SK-N-SH treated with all-trans-retinoic acid at 6 μM for 48 hours (cell line): ENCODE data around the gene TASOR2.

Experiments used
- ATAC-seq: fragments of 200-7000 bp; cut with Tn5 transposase; 3 replicates; pipeline ENCODE4 v1.9.1; 2020; ENCODE audit warnings: mild to moderate bottlenecking, moderate library complexity
- ARNTL ChIP-seq: fragments of 450-650 bp; formaldehyde crosslinking; IDR thresholded peaks from 2 replicates; pipeline ENCODE4 v1.5.0; 2020; ENCODE audit warnings: low read depth, mild to moderate bottlenecking, moderate library complexity, borderline replicate concordance
- BACH2 ChIP-seq: fragments of 250-450 bp; sonication (Bioruptor Pico); IDR thresholded peaks from 2 replicates; pipeline ENCODE4 v1.9.0; 2021; ENCODE audit warnings: mild to moderate bottlenecking, borderline replicate concordance
- CSDC2 ChIP-seq: fragments of 250-450 bp; sonication (Bioruptor Pico); IDR thresholded peaks from 2 replicates; pipeline ENCODE4 v1.5.0; 2020; ENCODE audit warnings: mild to moderate bottlenecking, moderate library complexity
- ESRRG ChIP-seq: fragments of 250-450 bp; sonication (Bioruptor Pico); IDR thresholded peaks from 2 replicates; pipeline ENCODE4 v1.6.1; 2021; ENCODE audit warnings: mild to moderate bottlenecking
- GLIS3 ChIP-seq: fragments of 250-450 bp; sonication (Bioruptor Pico); IDR thresholded peaks from 2 replicates; pipeline ENCODE4 v1.5.0; 2020; ENCODE audit warnings: mild to moderate bottlenecking, moderate library complexity
- OSR1 ChIP-seq: fragments of 250-450 bp; sonication (Bioruptor Pico); IDR thresholded peaks from 2 replicates; pipeline ENCODE4 v1.8.0; 2022; ENCODE audit warnings: moderate library complexity, mild to moderate bottlenecking, inconsistent platforms
- PPARA ChIP-seq: fragments of 250-450 bp; sonication (Bioruptor Pico); IDR thresholded peaks from 2 replicates; pipeline ENCODE4 v1.5.0; 2020; ENCODE audit warnings: mild to moderate bottlenecking, borderline replicate concordance
- SNAI2 ChIP-seq: fragments of 250-450 bp; sonication (Bioruptor Pico); IDR thresholded peaks from 2 replicates; pipeline ENCODE4 v1.5.0; 2020; ENCODE audit warnings: mild to moderate bottlenecking, moderate library complexity
- TCF4 ChIP-seq: fragments of 250-450 bp; sonication (Bioruptor Pico); IDR thresholded peaks from 2 replicates; pipeline ENCODE4 v1.8.0; 2021; ENCODE audit warnings: mild to moderate bottlenecking, moderate library complexity, borderline replicate concordance
- ZC3H10 ChIP-seq: fragments of 250-450 bp; sonication (Bioruptor Pico); IDR thresholded peaks from 2 replicates; pipeline ENCODE4 v1.5.1; 2021; ENCODE audit warnings: mild to moderate bottlenecking, moderate library complexity
- ZFP3 ChIP-seq: fragments of 250-450 bp; sonication (Bioruptor Pico); IDR thresholded peaks from 2 replicates; pipeline ENCODE4 v1.5.0; 2020; ENCODE audit warnings: mild to moderate bottlenecking, moderate library complexity
- ZFP30 ChIP-seq: fragments of 450-650 bp; formaldehyde crosslinking; IDR thresholded peaks from 2 replicates; pipeline ENCODE4 v1.5.0; 2022; ENCODE audit warnings: mild to moderate bottlenecking, moderate library complexity
- ZNF565 ChIP-seq: fragments of 450-650 bp; formaldehyde crosslinking; conservative IDR thresholded peaks from 2 replicates; pipeline ENCODE4 v1.5.0; 2020; ENCODE audit warnings: low read depth, mild to moderate bottlenecking, moderate library complexity
- ZNF70 ChIP-seq: fragments of 450-650 bp; formaldehyde crosslinking; IDR thresholded peaks from 2 replicates; pipeline ENCODE4 v1.5.0; 2020; ENCODE audit warnings: mild to moderate bottlenecking, moderate library complexity
- ZNF8 ChIP-seq: fragments of 450-650 bp; formaldehyde crosslinking; IDR thresholded peaks from 2 replicates; pipeline ENCODE4 v1.5.0; 2020; ENCODE audit warnings: mild to moderate bottlenecking, moderate library complexity
- TF ChIP-seq, protein P1 (sequence below): fragments of 250-450 bp; sonication (Bioruptor Pico); IDR thresholded peaks from 2 replicates; pipeline ENCODE4 v1.8.0; 2020; ENCODE audit warnings: mild to moderate bottlenecking, moderate library complexity, borderline replicate concordance
- TF ChIP-seq, protein P2 (sequence below): fragments of 250-450 bp; sonication (Bioruptor Pico); IDR thresholded peaks from 2 replicates; pipeline ENCODE4 v1.8.0; 2021; ENCODE audit warnings: low read depth, mild to moderate bottlenecking, moderate library complexity, borderline replicate concordance
- TF ChIP-seq, protein P3 (sequence below): fragments of 250-450 bp; sonication (Bioruptor Pico); IDR thresholded peaks from 2 replicates; pipeline ENCODE4 v1.5.1; 2020; ENCODE audit warnings: low read depth, mild to moderate bottlenecking, moderate library complexity
- TF ChIP-seq, protein P4 (sequence below): fragments of 250-450 bp; sonication (Bioruptor Pico); IDR thresholded peaks from 2 replicates; pipeline ENCODE4 v1.5.0; 2020; ENCODE audit warnings: mild to moderate bottlenecking, moderate library complexity

Gene TASOR2

DNA sequence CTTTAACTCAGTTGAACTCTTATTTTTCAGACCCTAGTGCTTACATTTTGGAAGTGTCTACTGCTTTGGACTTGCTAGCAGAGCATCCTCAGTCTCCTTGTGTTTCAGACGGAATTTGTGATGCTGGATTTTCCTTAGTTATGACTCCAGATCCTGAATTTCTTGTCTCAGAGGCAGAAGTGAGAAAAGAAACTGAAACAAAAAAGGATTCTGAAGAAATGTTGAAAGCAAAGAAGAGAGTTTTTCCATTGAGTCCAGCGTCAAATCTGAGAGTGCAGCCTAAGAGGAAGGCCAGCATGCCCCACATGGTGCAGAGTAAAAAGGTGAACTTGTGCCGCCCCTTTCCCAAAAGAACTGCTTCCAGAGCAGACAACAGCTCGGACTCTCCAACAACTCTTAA lies 46.1 kb downstream of the TASOR2 start:
- ATAC-seq, result no peak

DNA sequence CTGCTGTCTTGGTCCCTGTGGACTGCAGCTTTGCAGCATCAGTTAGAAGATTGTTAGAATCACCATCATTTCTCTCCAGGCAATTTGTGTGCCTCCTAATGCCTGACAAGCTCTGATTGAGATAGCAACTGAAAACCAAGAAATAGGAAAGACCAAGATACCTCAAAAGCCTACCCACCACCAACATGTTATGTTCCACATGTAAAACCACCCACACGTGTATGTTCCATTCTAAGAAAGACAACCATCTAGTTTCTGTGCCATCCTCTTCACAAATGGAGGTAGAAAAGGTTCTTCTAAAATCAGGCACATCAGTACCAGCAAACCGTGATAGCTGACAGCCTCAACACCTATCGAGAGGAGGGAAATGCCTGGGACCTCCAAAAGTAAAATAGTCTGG lies 46.9 kb downstream of the TASOR2 start:
- TF ChIP-seq OSR1 (no peak), ESRRG (CRISPR knock-in tag) (no peak), CSDC2 (CRISPR knock-in tag) (no peak), BACH2 (CRISPR knock-in tag) (no peak), PPARA (CRISPR knock-in tag) (no peak), ZFP30 (CRISPR knock-in tag) (no peak), TCF4 (no peak), ZNF70 (CRISPR knock-in tag) (no peak), GLIS3 (CRISPR knock-in tag) (no peak), ZC3H10 (CRISPR knock-in tag) (no peak), ZNF8 (CRISPR knock-in tag) (no peak), ARNTL (CRISPR knock-in tag) (no peak), ZNF565 (CRISPR knock-in tag) (no peak)
- TF ChIP-seq, protein P1, sequence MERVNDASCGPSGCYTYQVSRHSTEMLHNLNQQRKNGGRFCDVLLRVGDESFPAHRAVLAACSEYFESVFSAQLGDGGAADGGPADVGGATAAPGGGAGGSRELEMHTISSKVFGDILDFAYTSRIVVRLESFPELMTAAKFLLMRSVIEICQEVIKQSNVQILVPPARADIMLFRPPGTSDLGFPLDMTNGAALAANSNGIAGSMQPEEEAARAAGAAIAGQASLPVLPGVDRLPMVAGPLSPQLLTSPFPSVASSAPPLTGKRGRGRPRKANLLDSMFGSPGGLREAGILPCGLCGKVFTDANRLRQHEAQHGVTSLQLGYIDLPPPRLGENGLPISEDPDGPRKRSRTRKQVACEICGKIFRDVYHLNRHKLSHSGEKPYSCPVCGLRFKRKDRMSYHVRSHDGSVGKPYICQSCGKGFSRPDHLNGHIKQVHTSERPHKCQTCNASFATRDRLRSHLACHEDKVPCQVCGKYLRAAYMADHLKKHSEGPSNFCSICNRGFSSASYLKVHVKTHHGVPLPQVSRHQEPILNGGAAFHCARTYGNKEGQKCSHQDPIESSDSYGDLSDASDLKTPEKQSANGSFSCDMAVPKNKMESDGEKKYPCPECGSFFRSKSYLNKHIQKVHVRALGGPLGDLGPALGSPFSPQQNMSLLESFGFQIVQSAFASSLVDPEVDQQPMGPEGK, result no peak
- TF ChIP-seq, protein P2, sequence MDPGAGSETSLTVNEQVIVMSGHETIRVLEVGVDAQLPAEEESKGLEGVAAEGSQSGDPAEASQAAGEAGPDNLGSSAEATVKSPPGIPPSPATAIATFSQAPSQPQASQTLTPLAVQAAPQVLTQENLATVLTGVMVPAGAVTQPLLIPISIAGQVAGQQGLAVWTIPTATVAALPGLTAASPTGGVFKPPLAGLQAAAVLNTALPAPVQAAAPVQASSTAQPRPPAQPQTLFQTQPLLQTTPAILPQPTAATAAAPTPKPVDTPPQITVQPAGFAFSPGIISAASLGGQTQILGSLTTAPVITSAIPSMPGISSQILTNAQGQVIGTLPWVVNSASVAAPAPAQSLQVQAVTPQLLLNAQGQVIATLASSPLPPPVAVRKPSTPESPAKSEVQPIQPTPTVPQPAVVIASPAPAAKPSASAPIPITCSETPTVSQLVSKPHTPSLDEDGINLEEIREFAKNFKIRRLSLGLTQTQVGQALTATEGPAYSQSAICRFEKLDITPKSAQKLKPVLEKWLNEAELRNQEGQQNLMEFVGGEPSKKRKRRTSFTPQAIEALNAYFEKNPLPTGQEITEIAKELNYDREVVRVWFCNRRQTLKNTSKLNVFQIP, result no peak
- TF ChIP-seq, protein P3, sequence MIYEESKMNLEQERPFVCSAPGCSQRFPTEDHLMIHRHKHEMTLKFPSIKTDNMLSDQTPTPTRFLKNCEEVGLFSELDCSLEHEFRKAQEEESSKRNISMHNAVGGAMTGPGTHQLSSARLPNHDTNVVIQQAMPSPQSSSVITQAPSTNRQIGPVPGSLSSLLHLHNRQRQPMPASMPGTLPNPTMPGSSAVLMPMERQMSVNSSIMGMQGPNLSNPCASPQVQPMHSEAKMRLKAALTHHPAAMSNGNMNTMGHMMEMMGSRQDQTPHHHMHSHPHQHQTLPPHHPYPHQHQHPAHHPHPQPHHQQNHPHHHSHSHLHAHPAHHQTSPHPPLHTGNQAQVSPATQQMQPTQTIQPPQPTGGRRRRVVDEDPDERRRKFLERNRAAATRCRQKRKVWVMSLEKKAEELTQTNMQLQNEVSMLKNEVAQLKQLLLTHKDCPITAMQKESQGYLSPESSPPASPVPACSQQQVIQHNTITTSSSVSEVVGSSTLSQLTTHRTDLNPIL, result no peak
- TF ChIP-seq, protein P4, sequence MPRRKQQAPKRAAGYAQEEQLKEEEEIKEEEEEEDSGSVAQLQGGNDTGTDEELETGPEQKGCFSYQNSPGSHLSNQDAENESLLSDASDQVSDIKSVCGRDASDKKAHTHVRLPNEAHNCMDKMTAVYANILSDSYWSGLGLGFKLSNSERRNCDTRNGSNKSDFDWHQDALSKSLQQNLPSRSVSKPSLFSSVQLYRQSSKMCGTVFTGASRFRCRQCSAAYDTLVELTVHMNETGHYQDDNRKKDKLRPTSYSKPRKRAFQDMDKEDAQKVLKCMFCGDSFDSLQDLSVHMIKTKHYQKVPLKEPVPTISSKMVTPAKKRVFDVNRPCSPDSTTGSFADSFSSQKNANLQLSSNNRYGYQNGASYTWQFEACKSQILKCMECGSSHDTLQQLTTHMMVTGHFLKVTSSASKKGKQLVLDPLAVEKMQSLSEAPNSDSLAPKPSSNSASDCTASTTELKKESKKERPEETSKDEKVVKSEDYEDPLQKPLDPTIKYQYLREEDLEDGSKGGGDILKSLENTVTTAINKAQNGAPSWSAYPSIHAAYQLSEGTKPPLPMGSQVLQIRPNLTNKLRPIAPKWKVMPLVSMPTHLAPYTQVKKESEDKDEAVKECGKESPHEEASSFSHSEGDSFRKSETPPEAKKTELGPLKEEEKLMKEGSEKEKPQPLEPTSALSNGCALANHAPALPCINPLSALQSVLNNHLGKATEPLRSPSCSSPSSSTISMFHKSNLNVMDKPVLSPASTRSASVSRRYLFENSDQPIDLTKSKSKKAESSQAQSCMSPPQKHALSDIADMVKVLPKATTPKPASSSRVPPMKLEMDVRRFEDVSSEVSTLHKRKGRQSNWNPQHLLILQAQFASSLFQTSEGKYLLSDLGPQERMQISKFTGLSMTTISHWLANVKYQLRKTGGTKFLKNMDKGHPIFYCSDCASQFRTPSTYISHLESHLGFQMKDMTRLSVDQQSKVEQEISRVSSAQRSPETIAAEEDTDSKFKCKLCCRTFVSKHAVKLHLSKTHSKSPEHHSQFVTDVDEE (CRISPR knock-in tag), result no peak
- ATAC-seq, result no peak

More for the DNA sequence above, 46.1 kb downstream of the TASOR2 start:
- no peak for TF ChIP-seq SNAI2 (CRISPR knock-in tag)
- TF ChIP-seq ZFP3 (CRISPR knock-in tag), result no peak
- TF ChIP-seq, protein P2, result no peak
- TF ChIP-seq, protein P1, result no peak
- no peak for TF ChIP-seq ZNF8 (CRISPR knock-in tag)
- TF ChIP-seq, protein P4 (CRISPR knock-in tag), result no peak
- TF ChIP-seq ZFP30 (CRISPR knock-in tag), result no peak
